NCI-H2171 (cell line): ENCODE data around the gene SELE.

ENCODE experiments used
- DNase-seq: peaks from one replicate; lab custom pipeline; 2025; lab: John Stamatoyannopoulos, UW

SELE gene

DNA sequence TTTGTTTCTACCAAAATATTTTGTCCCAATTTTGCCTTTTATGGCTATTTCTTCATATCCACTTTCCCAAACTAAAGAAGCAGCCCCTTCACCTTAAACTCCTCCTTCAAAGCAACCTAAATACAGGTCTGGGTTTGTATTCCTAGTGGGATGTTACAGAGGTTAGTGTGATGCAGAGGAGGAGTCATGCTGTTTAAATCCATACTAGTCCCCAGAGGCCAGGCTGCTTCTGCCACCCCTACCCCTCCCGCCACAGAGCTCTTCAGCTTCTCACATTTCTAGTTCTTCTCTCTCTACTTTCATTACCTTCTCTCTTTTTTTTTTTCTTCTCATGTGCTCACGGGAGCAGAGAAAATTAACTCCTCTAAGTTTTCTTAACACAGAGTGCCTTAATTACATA is 51.8 kb downstream of the SELE start:
- peak; percentile 3 for DNase-seq

DNA sequence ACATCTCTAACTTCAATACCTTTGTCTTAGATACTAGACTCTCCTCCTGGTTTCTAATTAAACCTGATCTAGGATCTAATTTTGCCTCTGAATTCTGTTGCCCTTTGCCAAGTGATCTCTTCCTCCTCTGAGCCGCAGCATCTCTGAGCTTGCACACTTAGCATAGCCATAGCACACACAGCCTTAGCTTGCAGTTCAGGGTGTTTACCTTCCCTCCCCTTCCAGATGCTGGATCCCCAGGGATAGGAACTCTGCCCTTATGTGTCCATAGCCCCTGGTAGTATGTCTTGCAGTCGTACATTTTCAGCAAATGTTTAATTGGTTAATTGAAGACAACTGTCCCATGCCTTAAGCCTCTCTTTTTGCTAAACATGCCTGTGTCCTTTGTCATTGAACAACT is 52.7 kb downstream of the SELE start:
- DNase-seq, result no peak

- DNase-seq, result no peak
These were observed 53.4 kb downstream of the SELE start for GRCh38 chr1:169680377-169681019.

GRCh38 chr1:169679692-169680091 is 54.2 kb downstream of the SELE start:
- no peak for DNase-seq

- no peak for DNase-seq
These were observed 57.9 kb downstream of the SELE start for GRCh38 chr1:169676001-169676400.
